ENCODE data around the gene SMPD1.
"Not testable (repeated sequence)": the region's sequence is repeated elsewhere in the genome, so short reads cannot be mapped to it uniquely, and the experiment has no call there.

The SMPD1 gene

GRCh38 chr11:6388748-6389147 lies 1.5 kb upstream of the SMPD1 start:
- no peak for DNase-seq (ENCODE audit: low read depth in 2 of 2)

DNA sequence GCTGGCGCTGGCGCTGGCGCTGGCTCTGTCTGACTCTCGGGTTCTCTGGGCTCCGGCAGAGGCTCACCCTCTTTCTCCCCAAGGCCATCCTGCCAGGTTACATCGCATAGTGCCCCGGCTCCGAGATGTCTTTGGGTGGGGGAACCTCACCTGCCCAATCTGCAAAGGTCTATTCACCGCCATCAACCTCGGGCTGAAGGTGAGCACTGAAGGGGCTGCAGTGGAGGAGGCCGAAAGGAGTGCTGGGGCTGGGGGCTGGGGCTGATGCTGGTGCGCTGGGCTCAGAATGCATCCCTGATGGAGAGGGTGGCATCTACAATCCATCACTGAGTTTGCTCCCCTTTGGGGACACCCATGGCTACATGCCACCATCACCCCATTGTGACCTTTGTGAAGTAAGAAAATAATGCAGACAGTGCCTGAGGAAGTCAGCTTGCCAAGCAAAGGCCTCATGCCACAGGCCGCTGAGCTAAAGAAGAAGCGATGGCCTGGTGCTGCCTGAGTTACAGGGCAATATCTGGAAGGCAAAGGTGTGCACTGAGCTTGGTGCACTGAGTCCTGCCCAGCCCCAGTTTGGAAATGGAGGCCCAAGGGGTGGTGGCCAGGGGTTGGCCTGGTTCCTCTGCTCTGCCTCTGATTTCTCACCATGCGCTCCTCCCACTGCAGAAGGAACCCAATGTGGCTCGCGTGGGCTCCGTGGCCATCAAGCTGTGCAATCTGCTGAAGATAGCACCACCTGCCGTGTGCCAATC lies 620 bp downstream of the SMPD1 start:
- no peak for DNase-seq (ENCODE audit: low read depth in 2 of 2)

- no peak for DNase-seq (ENCODE audit: low read depth in 2 of 2)
These were observed 1.4 kb downstream of the SMPD1 start for GRCh38 chr11:6391537-6392134.

- not testable (repeated sequence) for DNase-seq (ENCODE audit: low read depth in 2 of 2)
These were observed 2.0 kb downstream of the SMPD1 start for GRCh38 chr11:6392251-6392650.

- no peak for DNase-seq (ENCODE audit: low read depth in 2 of 2)
These were observed 3.9 kb downstream of the SMPD1 start for GRCh38 chr11:6393989-6394670.

DNA sequence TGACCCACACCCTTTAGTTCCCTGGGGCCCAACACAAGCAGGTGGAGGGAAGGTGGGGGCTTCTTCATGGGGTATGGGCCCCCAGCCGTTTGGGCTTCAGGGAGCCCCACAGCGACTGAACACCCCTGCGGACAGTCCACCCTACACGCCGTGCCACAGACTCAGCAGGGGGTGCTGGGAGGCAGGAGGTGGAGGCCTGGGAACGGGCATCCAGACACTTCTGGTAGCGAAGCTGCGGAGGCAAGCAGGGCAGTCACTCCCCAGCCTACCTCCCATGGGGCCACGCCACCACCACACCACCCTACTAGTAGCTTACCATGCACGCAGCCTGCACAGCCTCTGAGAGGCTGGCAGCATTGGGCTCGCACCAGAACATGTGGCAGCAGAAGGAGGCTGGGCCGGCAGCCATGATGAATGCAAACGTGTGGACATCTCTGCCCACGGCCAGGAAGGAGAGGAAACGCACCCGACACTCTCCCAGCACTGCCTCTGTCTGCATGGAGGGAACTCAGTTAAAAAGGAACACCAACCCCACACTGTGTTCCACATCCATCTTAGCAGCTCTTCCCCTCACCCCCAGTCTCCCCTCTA lies 5.3 kb downstream of the SMPD1 start:
- no peak for DNase-seq (ENCODE audit: low read depth in 2 of 2)

- no peak for DNase-seq (ENCODE audit: low read depth in 2 of 2)
These were observed 6.9 kb downstream of the SMPD1 start for GRCh38 chr11:6397156-6397555.

DNA sequence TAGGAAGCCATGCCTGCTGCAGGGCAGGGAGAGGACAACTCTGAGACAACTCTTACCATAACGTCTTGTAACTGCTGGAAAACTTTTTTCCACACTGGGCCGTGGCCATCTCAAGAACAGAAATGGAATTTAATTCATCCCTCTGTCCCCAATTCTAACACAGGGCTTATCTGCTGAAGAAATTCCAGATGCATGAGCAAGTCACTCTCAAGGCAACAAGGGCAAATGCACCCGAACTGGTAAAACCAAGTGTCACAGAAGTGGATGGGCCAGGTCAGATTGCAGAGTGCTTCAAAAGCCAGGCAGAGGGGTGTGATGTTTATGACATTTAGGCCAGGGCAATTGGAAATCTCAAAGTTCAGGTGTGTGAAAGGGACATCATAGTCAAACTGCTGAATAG lies 7.4 kb downstream of the SMPD1 start:
- DNase-seq (ENCODE audit: low read depth in 2 of 2) = no peak

GRCh38 chr11:6400431-6401345 lies 10.4 kb downstream of the SMPD1 start:
- no peak for DNase-seq (ENCODE audit: low read depth in 2 of 2)

GRCh38 chr11:6401464-6401863 lies 11.2 kb downstream of the SMPD1 start:
- DNase-seq (ENCODE audit: low read depth in 2 of 2) = no peak

GRCh38 chr11:6402061-6402470 lies 11.8 kb downstream of the SMPD1 start:
- DNase-seq (ENCODE audit: low read depth in 2 of 2) = no peak

DNA sequence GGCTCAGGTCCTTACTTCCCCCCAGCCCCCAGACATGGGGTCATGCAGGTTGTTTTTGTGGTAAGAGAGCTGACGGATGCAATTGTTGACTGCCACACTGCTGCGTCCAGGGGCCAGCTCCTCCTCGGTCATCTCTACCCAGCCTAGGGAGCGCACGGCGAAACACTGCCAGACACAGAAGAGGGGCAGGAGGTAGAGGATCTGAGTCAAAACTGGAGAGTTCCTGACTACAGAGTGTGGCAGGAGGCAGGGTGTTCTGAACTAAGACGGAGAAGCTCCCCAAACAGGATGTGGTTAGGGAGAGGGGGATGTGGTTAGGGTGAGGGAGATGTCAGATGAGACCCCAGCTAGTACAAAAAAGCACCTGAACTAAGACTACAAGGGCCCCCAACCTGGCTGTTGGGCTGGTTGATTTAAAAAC lies 12.3 kb downstream of the SMPD1 start:
- DNase-seq (ENCODE audit: low read depth in 2 of 2) = peak in 1 of 2 donors; percentile 54

GRCh38 chr11:6403539-6403938 lies 13.3 kb downstream of the SMPD1 start:
- DNase-seq (ENCODE audit: low read depth in 2 of 2) = no peak

DNA sequence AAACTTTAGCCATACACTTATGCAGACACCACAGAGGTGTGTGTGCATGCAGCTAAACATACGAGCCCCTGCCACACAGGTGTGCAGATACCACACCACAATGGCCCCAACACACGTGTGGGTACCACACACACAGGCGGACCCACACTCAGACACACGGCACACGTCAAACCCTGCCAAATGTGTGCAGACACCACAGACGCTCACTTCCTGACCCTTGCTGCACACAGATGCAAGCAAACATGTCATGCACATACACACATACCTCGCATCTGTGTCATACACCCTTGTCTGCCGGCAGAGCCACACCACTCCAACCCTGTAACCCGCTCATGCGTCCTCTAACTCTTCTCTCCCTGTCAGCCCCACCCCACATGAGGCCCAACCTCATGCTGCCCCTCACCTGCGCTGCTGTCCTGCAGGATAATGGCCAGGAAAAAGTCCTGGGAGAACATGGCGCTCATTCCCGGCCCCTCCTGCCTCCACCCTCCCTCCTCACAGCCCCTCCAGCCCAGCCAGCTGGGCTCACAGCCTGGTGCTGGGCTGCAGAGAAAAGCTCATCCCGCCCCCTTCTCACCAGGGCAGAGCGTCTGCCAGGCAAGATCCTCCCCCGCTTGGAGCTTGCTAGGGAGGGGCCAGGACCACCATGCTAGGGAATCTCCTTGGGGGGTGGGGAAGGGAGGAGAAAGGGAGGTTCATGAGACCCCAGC lies 14.2 kb downstream of the SMPD1 start:
- DNase-seq (ENCODE audit: low read depth in 2 of 2) = no peak

DNA sequence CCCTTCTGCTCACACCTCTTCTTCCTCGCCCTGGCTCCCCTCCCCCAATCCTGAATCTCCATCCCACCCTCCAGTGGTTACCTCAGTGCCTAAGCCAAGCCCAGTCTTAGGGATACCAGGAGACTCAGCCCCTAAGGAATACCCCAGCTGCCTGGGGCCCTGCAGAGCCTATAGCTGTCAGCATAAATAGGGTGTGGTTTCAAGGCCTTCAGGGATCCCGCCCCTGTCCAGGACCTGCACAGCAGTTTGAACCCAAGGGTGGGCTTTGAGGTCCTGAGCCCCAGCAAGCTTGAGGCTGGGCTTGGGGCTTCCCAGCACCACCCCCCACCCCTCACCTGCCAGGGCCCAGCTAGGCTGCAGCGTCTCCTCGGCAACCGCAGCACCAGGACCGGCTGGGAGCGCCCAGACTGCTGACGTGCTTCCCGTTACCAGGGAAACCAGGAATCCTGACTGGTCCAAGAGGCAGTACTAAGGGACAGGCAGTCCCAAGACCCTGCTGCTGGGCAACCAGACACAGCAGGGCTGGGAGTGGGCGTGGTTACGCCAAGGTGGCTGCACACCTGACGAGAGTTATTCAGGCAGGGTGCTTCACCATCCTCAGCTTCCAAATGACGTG lies 14.9 kb downstream of the SMPD1 start:
- DNase-seq (ENCODE audit: low read depth in 2 of 2) = no peak

GRCh38 chr11:6405846-6406245 lies 15.6 kb downstream of the SMPD1 start:
- DNase-seq (ENCODE audit: low read depth in 2 of 2) = no peak

GRCh38 chr11:6406370-6406769 lies 16.1 kb downstream of the SMPD1 start:
- no peak for DNase-seq (ENCODE audit: low read depth in 2 of 2)

GRCh38 chr11:6410695-6411430 lies 20.6 kb downstream of the SMPD1 start:
- DNase-seq (ENCODE audit: low read depth in 2 of 2) = no peak

- no peak for DNase-seq (ENCODE audit: low read depth in 2 of 2)
These were observed 21.3 kb downstream of the SMPD1 start for GRCh38 chr11:6411594-6412031.

GRCh38 chr11:6413791-6414201 lies 23.5 kb downstream of the SMPD1 start:
- peak in 1 of 2 donors; percentile 59 for DNase-seq (ENCODE audit: low read depth in 2 of 2)

Measured in activated CD8-positive, alpha-beta memory T cell treated with anti-CD3 and anti-CD28 coated beads for 4 hours (primary cell).